Neutrophil (primary cell): ENCODE results near the gene USB1.

Experiments used
- H3K27ac ChIP-seq: fragments of 200-600 bp; sonication (generic); 2 replicates; pipeline ENCODE4 v1.5.1; 2016; ENCODE audit warnings: mild to moderate bottlenecking, moderate library complexity
- H3K27me3 ChIP-seq: fragments of 200-600 bp; sonication (generic); 2 replicates; pipeline ENCODE4 v1.6.0; 2016; ENCODE audit warnings: mild to moderate bottlenecking
- H3K36me3 ChIP-seq: fragments of 200-600 bp; sonication (generic); 2 replicates; pipeline ENCODE4 v1.5.1; 2017
- H3K4me1 ChIP-seq, 2 experiments: fragments of 200-600 bp in 1 of 2; sonication (generic) in 1 of 2; 1 replicate in 1 of 2; 2 replicates in 1 of 2; pipeline versions ENCODE4 v1.5.1 to v1.6.1; 2013 to 2016; ENCODE audit warnings: low read depth in 1 of 2, low read length in 1 of 2, mild to moderate bottlenecking in 1 of 2, moderate library complexity in 1 of 2; ENCODE audit not compliant: control insufficient read depth in 1 of 2, insufficient read depth in 1 of 2
- H3K4me3 ChIP-seq, 2 experiments: fragments of 200-600 bp in 1 of 2; sonication (generic) in 1 of 2; 1 replicate in 1 of 2; 2 replicates in 1 of 2; pipeline ENCODE4 v1.5.1; 2013 to 2016; ENCODE audit warnings: low read depth in 1 of 2, low read length in 1 of 2, mild to moderate bottlenecking in 1 of 2, moderate library complexity in 1 of 2
- H3K9me3 ChIP-seq: fragments of 200-600 bp; sonication (generic); 2 replicates; pipeline ENCODE4 v1.5.1; 2016
- CTCF ChIP-seq: fragments of 200-600 bp; sonication (generic); IDR thresholded peaks from 2 replicates; pipeline ENCODE4 v1.5.1; 2016; ENCODE audit warnings: antibody characterized with exemption

The USB1 gene

GRCh38 chr16:57964157-57964700 lies 37.0 kb upstream of the USB1 start:
- H3K4me1 ChIP-seq, result no peaks in the 10 kb centered on the region
- no peak for TF ChIP-seq CTCF
- H3K27ac ChIP-seq, result no peak overlapping the region
- no peaks in the 10 kb centered on the region for H3K36me3 ChIP-seq
- no peak overlapping the region for H3K4me3 ChIP-seq
- no peaks in the 10 kb centered on the region for H3K27me3 ChIP-seq
- H3K9me3 ChIP-seq, result no peaks in the 10 kb centered on the region

GRCh38 chr16:57966204-57966771 lies 34.9 kb upstream of the USB1 start:
- H3K36me3 ChIP-seq, result no peaks in the 10 kb centered on the region
- no peaks in the 10 kb centered on the region for H3K27me3 ChIP-seq
- H3K4me1 ChIP-seq, result no peaks in the 10 kb centered on the region
- no peak overlapping the region for H3K4me3 ChIP-seq
- TF ChIP-seq CTCF, result no peak
- H3K27ac ChIP-seq, result no peak overlapping the region
- H3K9me3 ChIP-seq, result no peaks in the 10 kb centered on the region

GRCh38 chr16:57966986-57967385 lies 34.2 kb upstream of the USB1 start:
- H3K9me3 ChIP-seq, result no peaks in the 10 kb centered on the region
- H3K27ac ChIP-seq, result no peak overlapping the region
- H3K4me1 ChIP-seq, result no peaks in the 10 kb centered on the region
- no peaks in the 10 kb centered on the region for H3K27me3 ChIP-seq
- TF ChIP-seq CTCF, result no peak
- no peak overlapping the region for H3K4me3 ChIP-seq
- no peaks in the 10 kb centered on the region for H3K36me3 ChIP-seq

- H3K9me3 ChIP-seq, result no peaks in the 10 kb centered on the region
- no peak for TF ChIP-seq CTCF
- H3K27me3 ChIP-seq, result no peaks in the 10 kb centered on the region
- no peaks in the 10 kb centered on the region for H3K36me3 ChIP-seq
- H3K4me1 ChIP-seq, result no peaks in the 10 kb centered on the region
- no peak overlapping the region for H3K27ac ChIP-seq
- no peak overlapping the region for H3K4me3 ChIP-seq
These were observed 33.3 kb upstream of the USB1 start for GRCh38 chr16:57967916-57968315.

- Histone ChIP-seq H3K27me3 (no peaks in the 10 kb centered on the region), H3K9me3 (no peaks in the 10 kb centered on the region), H3K4me1 (no peaks in the 10 kb centered on the region), H3K27ac (no peak overlapping the region), H3K36me3 (no peaks in the 10 kb centered on the region), H3K4me3 (no peak overlapping the region)
- no peak for TF ChIP-seq CTCF
These were observed 31.6 kb upstream of the USB1 start for GRCh38 chr16:57969451-57970123.
